ENCODE measurements around the gene STARD13. TPM values are rescaled to one million over a fixed set of nuclear protein-coding genes. Genes with fewer than 3 reads are reported as not detected.

STARD13 gene
- total and polyA plus RNA-seq, 4 donors, result 14.2 to 51.4 (median 22.2) TPM

DNA sequence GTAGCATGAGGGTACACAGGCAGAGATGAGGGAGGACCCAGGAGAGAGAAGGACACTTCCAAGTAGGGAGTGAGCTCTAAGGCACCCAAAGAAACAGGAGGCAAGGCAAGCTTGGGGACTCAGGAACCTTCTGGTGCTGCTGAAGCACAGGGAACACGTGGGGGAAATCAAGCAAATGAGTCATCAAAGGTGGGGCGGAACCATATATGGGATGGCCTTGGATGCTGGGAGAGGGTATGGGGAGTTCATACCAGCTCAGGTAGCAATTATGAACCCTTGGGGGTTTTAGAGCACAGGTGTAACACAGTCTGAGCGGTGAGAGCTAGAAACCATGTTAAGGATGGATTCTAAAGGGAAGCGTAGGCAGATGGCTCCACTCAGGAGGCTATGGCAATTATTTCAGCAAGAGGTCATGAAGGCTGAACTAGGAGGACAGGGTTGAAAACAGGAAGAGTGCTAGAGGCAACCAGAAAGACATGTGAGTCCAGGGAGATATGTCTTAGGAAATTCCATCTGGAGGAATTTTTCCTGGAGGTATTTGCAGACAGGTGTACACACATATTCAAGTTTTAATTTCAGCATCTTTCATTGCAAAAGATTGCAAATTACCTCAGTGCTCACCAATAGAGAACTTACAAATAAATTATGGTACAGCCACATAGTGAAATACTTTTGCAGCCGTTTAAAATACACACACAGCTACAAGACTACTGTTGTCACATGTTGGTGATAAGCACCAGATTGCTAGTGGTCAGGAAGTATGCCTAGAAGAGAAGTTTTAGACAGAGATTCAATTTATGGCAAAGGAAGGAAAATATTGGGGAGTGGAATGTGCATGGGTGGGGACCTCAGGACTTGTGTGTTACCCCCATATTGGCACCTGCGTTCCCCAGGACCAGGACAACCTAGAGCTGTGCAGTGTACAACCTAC, 77.0 kb downstream of the STARD13 start:
- DNase-seq (ENCODE audit: low read depth in 4 of 6, low spot score in 6 of 6), result no peak
- Histone ChIP-seq H3K27me3 (ENCODE audit: control insufficient read depth, insufficient read depth, low read length) (no peaks in the 10 kb centered on the region), H3K4me1 (ENCODE audit: control insufficient read depth, insufficient read depth, low read length) (peaks cover 17% of the 10 kb centered on the region), H3K36me3 (ENCODE audit: control insufficient read depth, insufficient read depth, low read length) (no peaks in the 10 kb centered on the region), H3K27ac (ENCODE audit: low read depth, low read length) (peak overlapping the region; percentile 70), H3K9me3 (ENCODE audit: control insufficient read depth, insufficient read depth, low read length) (no peaks in the 10 kb centered on the region), H3K4me3 (ENCODE audit: low read depth, low read length) (no peak overlapping the region)
- 94% methylated on average over 5 of the region's 6 CpGs for WGBS (ENCODE audit: insufficient coverage)

DNA sequence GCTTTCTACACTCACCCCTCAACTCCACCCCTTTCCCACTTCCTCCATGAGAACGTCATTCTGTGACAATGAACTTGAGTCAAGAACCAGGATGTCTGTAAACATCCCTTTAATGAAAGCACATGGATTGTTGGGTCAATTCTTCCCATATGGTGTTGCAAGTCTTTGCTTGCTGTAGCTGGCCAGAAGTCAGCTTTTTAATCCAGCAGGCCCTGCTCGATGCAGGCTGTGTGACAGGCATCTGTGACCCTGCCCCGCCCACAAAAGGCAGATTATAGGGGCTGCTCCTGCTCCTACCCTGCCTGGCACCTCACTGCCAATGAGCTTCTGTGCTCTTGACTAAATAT, 78.0 kb downstream of the STARD13 start:
- H3K9me3 ChIP-seq (ENCODE audit: control insufficient read depth, insufficient read depth, low read length), result no peaks in the 10 kb centered on the region
- DNase-seq (ENCODE audit: low read depth in 4 of 6, low spot score in 6 of 6), result no peak
- H3K27ac ChIP-seq (ENCODE audit: low read depth, low read length), result peak overlapping the region; percentile 70
- H3K36me3 ChIP-seq (ENCODE audit: control insufficient read depth, insufficient read depth, low read length), result no peaks in the 10 kb centered on the region
- no peak overlapping the region for H3K4me3 ChIP-seq (ENCODE audit: low read depth, low read length)
- H3K27me3 ChIP-seq (ENCODE audit: control insufficient read depth, insufficient read depth, low read length), result no peaks in the 10 kb centered on the region
- peaks cover 13% of the 10 kb centered on the region for H3K4me1 ChIP-seq (ENCODE audit: control insufficient read depth, insufficient read depth, low read length)
- 71% methylated on average over 2 of the region's 3 CpGs for WGBS (ENCODE audit: insufficient coverage)

DNA sequence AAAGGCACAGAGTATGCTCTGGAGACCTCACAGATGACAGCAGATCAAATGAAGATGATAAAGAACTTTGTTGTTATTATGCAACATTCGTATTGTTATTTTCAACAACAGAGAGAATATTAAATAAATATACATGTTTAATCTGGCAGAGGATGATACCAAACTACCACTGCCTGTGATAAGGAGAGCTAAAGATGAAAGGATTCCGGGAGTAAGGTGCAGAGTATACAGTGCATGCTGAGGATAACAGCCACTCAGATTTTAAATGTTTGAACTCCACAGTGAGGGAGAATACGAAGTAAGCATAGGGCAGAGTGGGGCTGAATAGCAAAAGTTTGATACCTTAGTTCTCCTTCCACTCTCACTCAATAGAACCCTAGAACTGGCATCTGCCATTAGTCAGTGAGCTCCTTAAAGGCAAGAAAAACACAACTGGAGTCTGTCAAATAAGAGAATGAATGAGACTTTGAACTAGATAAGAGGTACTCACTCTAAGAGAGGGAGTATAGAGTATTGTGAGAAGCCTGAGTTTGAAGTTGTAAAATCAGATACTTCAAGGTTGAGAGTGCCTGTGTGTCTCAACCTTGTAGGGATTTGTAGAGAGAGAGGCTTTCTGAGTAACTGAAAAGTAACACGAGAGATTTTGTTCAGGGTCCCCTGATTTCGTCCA, 78.5 kb downstream of the STARD13 start:
- peak overlapping the region; percentile 70 for H3K27ac ChIP-seq (ENCODE audit: low read depth, low read length)
- no peaks in the 10 kb centered on the region for H3K27me3 ChIP-seq (ENCODE audit: control insufficient read depth, insufficient read depth, low read length)
- H3K9me3 ChIP-seq (ENCODE audit: control insufficient read depth, insufficient read depth, low read length), result no peaks in the 10 kb centered on the region
- H3K36me3 ChIP-seq (ENCODE audit: control insufficient read depth, insufficient read depth, low read length), result no peaks in the 10 kb centered on the region
- no CpG with 5 or more reads among the region's 5 CpGs for WGBS (ENCODE audit: insufficient coverage)
- H3K4me1 ChIP-seq (ENCODE audit: control insufficient read depth, insufficient read depth, low read length), result peaks cover 11% of the 10 kb centered on the region
- H3K4me3 ChIP-seq (ENCODE audit: low read depth, low read length), result no peak overlapping the region
- no peak for DNase-seq (ENCODE audit: low read depth in 4 of 6, low spot score in 6 of 6)

DNA sequence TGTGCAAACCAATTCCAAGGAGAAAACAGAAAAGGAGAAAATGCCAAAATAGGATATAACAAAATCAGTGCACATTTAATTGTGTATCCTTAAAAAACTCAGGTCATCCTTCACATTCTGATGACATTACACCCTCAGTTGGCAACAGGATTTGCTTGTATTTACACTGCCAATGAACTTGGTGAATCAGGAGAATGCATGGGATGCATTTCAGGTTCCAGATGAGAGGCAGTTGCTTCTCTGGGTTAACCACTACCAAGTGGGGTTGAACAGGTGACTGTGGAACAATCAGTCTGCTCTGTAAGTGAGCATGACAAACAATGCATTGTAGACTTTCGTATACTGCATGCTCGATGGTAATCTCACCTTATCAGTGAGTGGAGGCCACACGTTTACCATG, 79.1 kb downstream of the STARD13 start:
- Histone ChIP-seq H3K27me3 (ENCODE audit: control insufficient read depth, insufficient read depth, low read length) (no peaks in the 10 kb centered on the region), H3K27ac (ENCODE audit: low read depth, low read length) (peak overlapping the region; percentile 83), H3K4me3 (ENCODE audit: low read depth, low read length) (no peak overlapping the region), H3K4me1 (ENCODE audit: control insufficient read depth, insufficient read depth, low read length) (peaks cover 11% of the 10 kb centered on the region), H3K36me3 (ENCODE audit: control insufficient read depth, insufficient read depth, low read length) (no peaks in the 10 kb centered on the region), H3K9me3 (ENCODE audit: control insufficient read depth, insufficient read depth, low read length) (no peaks in the 10 kb centered on the region)
- WGBS (ENCODE audit: insufficient coverage), result 81% methylated on average over 3 of the region's 3 CpGs
- DNase-seq (ENCODE audit: low read depth in 4 of 6, low spot score in 6 of 6), result no peak

DNA sequence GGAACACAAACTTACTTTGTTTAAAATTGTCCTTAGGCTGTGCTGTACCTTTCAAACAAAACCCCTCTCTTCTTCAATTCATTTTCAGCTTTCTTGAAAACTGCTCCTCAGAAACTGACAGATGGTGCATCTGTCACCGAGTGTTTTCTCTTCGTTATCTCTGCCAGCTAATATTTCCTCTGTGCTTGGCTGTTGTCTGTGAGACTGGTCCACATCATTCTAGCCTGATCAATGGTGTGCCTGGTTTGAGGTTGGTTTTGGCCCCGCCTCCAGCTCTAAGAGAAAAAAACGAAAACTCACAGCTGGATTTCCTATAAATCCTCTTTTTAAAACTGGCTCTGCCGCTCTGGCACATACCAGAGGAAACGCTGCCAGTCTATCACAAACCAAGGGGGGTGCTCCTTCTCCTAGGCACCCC, 79.7 kb downstream of the STARD13 start:
- H3K9me3 ChIP-seq (ENCODE audit: control insufficient read depth, insufficient read depth, low read length), result no peaks in the 10 kb centered on the region
- H3K36me3 ChIP-seq (ENCODE audit: control insufficient read depth, insufficient read depth, low read length), result no peaks in the 10 kb centered on the region
- peak overlapping the region; percentile 83 for H3K27ac ChIP-seq (ENCODE audit: low read depth, low read length)
- peak overlapping the region; percentile 29 for H3K4me3 ChIP-seq (ENCODE audit: low read depth, low read length)
- H3K4me1 ChIP-seq (ENCODE audit: control insufficient read depth, insufficient read depth, low read length), result peaks cover 11% of the 10 kb centered on the region
- H3K27me3 ChIP-seq (ENCODE audit: control insufficient read depth, insufficient read depth, low read length), result no peaks in the 10 kb centered on the region
- DNase-seq (ENCODE audit: low read depth in 4 of 6, low spot score in 6 of 6), result peak in 2 of 6 donors; percentile 78 to 81
- 20% methylated on average over 5 of the region's 6 CpGs for WGBS (ENCODE audit: insufficient coverage)

DNA sequence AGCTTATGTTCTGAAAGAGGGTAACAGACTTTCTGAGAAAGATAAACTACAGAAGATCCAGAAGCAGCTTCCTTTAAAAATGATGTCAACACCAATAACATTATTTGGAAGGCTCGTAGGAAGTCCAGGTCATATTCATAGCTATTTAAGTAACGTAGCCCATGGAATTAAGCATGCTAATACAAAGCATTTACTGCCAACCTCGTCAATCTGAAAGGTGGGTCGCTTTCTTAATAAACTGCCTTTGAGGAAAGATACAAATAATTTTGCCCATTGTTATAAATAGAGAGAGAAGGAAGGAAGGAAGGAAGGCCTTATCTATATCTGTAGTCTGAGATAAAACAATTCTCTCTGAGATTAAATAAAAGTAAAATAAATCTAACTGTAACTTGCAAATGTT, 80.3 kb downstream of the STARD13 start:
- Histone ChIP-seq H3K4me1 (ENCODE audit: control insufficient read depth, insufficient read depth, low read length) (peaks cover 12% of the 10 kb centered on the region), H3K27ac (ENCODE audit: low read depth, low read length) (peak overlapping the region; percentile 83), H3K9me3 (ENCODE audit: control insufficient read depth, insufficient read depth, low read length) (no peaks in the 10 kb centered on the region), H3K36me3 (ENCODE audit: control insufficient read depth, insufficient read depth, low read length) (no peaks in the 10 kb centered on the region), H3K4me3 (ENCODE audit: low read depth, low read length) (peak overlapping the region; percentile 29), H3K27me3 (ENCODE audit: control insufficient read depth, insufficient read depth, low read length) (no peaks in the 10 kb centered on the region)
- WGBS (ENCODE audit: insufficient coverage), result no CpG with 5 or more reads among the region's 4 CpGs
- no peak for DNase-seq (ENCODE audit: low read depth in 4 of 6, low spot score in 6 of 6)

DNA sequence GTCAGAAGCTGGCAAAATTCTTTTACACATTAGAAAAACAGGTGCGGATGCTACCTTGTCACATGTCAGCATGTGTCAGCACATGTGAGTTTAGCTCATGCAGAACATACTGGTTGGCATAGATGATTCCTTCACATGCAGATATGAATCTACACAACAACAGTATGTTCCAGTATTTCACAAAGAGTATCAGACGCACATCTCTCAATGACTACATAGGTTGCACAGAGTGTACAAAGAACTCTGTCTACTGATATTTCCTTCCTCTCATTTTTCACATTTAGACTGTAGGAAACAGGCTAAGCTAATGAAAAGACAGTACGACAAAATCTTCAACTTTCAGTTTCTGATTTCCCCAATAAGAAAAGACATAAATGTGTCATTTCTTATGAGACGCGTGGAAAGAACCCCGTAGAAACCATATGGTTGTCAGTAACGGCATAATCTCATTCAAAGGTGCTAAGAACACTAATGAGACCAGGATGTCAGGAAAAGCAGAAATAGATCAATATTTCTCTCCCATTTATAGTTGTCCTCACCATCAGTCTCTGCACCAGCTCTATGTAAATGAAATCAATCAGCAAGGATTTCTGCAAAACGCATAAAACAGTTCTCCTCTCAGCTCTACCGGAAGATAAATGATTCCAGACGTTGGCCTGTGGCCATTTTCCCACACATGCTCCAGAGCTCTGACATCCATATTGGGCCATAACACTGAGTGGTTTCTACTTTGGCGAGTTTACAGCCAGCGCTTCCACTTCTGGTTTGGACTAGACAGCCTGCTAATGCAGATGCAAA, 81.2 kb downstream of the STARD13 start:
- peak in 4 of 6 donors; percentile 45 to 89 (median 68) for DNase-seq (ENCODE audit: low read depth in 4 of 6, low spot score in 6 of 6)
- 18% methylated on average over 9 of the region's 12 CpGs for WGBS (ENCODE audit: insufficient coverage)
- H3K4me1 ChIP-seq (ENCODE audit: control insufficient read depth, insufficient read depth, low read length), result peaks cover 16% of the 10 kb centered on the region
- H3K27me3 ChIP-seq (ENCODE audit: control insufficient read depth, insufficient read depth, low read length), result no peaks in the 10 kb centered on the region
- H3K9me3 ChIP-seq (ENCODE audit: control insufficient read depth, insufficient read depth, low read length), result no peaks in the 10 kb centered on the region
- peak overlapping the region; percentile 83 for H3K27ac ChIP-seq (ENCODE audit: low read depth, low read length)
- peak overlapping the region; percentile 29 for H3K4me3 ChIP-seq (ENCODE audit: low read depth, low read length)
- no peaks in the 10 kb centered on the region for H3K36me3 ChIP-seq (ENCODE audit: control insufficient read depth, insufficient read depth, low read length)

DNA sequence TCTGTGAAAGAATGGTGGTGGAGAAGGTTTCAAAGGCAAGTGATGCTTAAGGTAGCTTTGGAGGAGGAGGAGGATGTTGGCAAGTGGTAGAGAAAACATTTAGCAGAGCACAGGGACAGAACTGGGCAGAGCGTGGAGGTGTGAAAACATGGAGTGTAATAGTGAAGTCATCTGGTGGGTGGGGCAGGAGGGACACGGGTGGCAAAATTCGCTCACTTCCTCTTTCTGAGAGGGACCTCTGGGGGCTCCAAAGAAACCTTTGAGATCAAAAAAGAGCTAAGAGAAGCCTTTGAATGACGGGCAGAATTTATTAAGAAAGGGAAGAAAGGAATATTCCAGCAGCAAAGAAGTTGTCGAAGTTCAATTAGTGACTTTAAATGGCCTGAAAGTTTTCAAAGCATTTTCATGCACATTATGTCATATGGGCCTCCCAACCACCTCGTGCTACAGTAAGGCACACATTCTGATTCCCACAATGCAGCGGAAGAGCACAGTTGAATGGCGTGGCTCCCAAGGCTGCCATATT, 82.8 kb downstream of the STARD13 start:
- Histone ChIP-seq H3K27me3 (ENCODE audit: control insufficient read depth, insufficient read depth, low read length) (no peaks in the 10 kb centered on the region), H3K4me1 (ENCODE audit: control insufficient read depth, insufficient read depth, low read length) (peaks cover 14% of the 10 kb centered on the region), H3K4me3 (ENCODE audit: low read depth, low read length) (no peak overlapping the region), H3K9me3 (ENCODE audit: control insufficient read depth, insufficient read depth, low read length) (no peaks in the 10 kb centered on the region), H3K27ac (ENCODE audit: low read depth, low read length) (no peak overlapping the region), H3K36me3 (ENCODE audit: control insufficient read depth, insufficient read depth, low read length) (no peaks in the 10 kb centered on the region)
- DNase-seq (ENCODE audit: low read depth in 4 of 6, low spot score in 6 of 6), result no peak
- 93% methylated on average over 8 of the region's 8 CpGs for WGBS (ENCODE audit: insufficient coverage)

DNA sequence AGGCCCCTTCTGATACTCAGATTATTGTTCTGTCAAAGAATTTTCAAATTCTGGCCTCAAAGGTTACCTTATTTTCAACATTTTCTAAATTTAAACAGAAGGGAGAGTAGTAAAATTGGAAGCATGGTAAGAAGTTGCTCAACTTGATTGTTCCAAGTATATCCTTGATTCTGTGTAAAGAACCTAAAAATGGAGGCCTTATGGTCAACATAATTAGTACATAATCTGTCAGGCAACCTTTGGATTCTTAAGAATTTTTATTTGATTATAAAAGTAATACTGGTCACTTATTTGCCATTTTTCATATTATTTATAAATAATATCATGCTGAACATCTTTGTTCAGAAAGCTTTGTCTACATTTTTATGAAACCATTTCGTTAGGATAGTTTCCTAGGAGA, 83.9 kb downstream of the STARD13 start:
- peaks cover 15% of the 10 kb centered on the region for H3K4me1 ChIP-seq (ENCODE audit: control insufficient read depth, insufficient read depth, low read length)
- H3K36me3 ChIP-seq (ENCODE audit: control insufficient read depth, insufficient read depth, low read length), result no peaks in the 10 kb centered on the region
- no peaks in the 10 kb centered on the region for H3K9me3 ChIP-seq (ENCODE audit: control insufficient read depth, insufficient read depth, low read length)
- no peak overlapping the region for H3K27ac ChIP-seq (ENCODE audit: low read depth, low read length)
- no peak for DNase-seq (ENCODE audit: low read depth in 4 of 6, low spot score in 6 of 6)
- H3K4me3 ChIP-seq (ENCODE audit: low read depth, low read length), result no peak overlapping the region
- H3K27me3 ChIP-seq (ENCODE audit: control insufficient read depth, insufficient read depth, low read length), result no peaks in the 10 kb centered on the region
- WGBS (ENCODE audit: insufficient coverage), result 83% methylated on average over 1 of the region's 1 CpG

All from spinal cord (tissue), 10 donors.